Inferior parietal cortex (tissue), 1 donor: ENCODE measurements around the gene CCDC107.
"Not testable (repeated sequence)": the region's sequence is repeated elsewhere in the genome, so short reads cannot be mapped to it uniquely, and the experiment has no call there.

Experiments
- DNase-seq: peaks from one replicate; pipeline ENCODE4 v3.0.0-alpha.2; 2016; ENCODE audit errors: extremely low spot score

CCDC107 gene

DNA sequence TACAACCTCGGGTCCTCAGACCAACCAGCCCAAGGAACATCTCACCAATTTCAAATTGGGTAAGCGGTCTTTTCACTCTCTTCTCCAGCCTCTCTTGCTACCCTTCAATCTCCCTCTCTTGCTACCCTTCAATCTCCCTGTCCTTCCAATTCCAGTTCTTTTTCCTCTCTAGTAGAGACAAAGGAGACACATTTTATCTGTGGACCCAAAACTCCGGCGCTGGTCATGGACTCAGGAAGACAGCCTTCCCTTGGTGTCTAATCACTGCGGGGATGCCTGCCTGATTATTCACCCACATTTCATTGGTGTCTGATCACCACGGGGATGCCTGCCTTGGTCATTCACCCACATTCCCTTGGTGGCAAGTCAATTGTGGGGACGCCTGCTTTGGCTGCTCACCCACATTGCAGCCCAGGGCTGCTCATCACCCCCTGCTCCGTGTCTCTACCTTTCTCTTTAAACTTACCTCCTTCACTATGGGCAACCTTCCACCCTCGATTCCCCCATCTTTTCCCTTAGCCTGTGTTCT is 20.6 kb upstream of the CCDC107 start:
- DNase-seq: not testable (repeated sequence)

DNA sequence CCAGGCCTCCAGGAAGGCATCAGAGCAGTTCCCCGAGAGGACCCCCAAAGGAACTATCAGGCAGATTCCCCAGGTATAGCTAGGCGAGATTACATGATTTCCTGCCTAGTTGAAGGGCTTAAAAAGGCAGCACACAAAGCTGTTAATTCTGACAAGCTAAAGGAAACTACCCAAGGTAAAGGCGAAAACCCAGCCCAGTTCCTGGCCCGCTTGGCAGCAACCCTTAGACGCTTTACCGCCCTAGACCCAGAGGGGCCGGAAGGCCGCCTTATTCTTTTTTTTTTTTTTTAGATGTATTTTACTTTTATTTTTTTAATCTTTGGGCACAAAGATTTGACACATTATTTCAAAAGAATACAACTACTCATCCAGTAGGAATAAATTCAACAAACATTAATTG is 19.3 kb upstream of the CCDC107 start:
- DNase-seq: not testable (repeated sequence)

DNA sequence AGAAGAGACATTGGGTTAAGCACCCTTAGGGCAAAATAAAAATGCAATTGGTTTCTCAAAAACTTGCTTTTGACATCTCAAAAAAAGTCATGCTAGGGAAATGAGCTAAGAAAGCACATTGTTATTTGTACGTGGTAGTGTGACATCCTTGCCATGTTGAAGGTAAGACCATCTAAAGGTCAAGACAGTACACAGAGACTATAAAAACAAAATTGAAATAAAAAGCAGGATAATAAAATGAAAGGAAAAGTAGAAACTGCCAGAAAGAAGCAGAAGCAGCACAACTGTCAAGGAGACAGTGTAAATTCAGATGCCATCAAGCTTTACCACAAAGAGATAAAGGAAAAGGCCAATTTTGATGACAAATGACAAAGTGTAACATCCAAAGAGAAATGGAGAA is 18.9 kb upstream of the CCDC107 start:
- DNase-seq: not testable (repeated sequence)

DNA sequence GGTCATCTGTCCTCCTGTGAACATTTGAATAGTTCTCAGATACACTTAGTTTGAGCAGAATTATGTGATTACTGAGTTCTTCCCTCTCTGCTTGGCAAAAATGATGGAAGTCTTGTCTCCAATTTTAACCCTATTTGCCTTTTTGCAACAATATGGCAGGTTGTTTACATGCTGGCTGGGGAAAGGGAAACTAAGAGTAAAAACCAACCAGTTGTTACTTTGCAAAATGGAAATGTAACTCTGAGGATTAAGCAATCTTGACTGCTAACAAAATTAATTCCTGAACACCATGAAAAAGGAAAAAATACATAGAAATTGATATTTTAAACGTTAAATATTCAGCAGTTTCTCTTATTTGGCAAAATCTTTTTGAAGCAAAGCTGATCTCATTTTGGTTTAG is 18.5 kb upstream of the CCDC107 start:
- DNase-seq: no peak

DNA sequence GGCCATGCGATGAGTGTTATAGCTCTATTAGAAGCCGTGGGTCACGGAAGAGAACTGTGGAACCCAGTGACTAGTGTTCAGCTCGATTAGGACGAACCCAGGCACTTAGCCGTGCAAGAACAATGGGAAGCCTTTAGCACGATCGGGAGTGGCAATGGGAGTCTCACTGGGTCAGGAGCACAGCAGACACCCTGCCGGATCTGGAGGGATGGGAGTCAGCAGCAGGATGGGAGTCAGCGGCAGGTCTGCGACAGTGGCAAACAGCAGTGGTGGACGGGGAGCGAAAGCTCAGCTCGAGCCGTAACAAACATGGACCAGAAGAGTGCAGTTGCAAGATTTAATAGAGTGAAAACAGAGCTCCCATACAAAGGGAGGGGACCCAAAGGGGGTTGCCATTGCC is 17.7 kb upstream of the CCDC107 start:
- not testable (repeated sequence) for DNase-seq

DNA sequence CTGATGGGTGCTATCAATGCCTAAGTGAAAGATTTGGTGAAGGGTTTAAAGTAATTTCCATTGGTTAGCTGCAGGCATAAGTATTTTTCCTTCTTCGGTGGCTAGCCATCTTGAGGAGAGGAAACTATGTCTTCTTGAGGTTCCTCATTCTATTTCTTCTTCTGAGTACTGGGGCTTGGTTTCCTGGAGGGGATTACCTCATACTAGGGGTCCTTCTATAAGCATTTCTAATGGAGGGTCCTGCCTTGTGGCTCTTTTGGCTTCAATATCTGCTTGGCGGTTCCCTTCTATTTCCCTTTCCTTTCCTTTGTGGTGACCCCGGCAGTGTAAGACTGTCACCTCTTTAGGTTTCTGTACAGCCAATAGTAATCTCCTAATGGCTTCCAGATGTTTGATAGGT is 16.6 kb upstream of the CCDC107 start:
- DNase-seq: not testable (repeated sequence)

DNA sequence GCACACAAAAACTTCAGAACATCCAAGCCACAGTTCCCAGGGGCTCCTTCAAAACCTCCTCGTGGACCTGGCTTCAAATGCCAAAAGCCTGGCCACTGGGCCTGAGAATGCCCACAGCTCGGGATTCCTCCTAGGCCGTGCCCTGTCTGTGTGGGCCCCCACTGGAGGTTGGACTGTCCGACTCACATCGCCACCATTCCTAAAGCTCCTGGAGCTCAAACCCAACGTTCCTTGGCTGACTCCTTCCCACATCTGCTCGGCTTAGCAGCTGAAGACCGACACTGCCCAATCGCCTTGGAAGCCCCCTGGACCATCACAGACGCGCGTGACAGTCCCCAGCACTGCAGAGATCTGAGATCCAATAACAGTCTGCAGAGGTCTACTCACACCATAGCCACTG is 15.0 kb upstream of the CCDC107 start:
- DNase-seq: no peak

DNA sequence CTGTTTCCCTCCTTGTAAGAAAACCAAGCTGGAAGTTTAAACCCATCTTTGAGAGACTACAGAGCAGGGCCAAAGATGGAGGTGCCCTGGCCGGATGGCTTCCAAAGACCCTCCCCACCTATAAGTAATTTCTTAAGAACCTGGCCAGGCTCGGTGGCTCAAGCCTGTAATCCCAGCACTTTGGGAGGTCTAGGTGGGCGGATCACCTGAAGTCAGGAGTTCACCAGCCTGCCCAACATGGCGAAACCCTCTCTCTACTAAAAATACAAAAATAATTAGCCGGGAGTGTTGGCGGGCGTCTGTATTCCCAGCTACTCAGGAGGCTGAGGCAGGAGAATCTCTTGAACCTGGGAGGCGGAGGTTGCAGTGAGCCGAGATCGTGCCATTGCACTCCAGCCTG is 12.4 kb upstream of the CCDC107 start:
- DNase-seq: not testable (repeated sequence)

DNA sequence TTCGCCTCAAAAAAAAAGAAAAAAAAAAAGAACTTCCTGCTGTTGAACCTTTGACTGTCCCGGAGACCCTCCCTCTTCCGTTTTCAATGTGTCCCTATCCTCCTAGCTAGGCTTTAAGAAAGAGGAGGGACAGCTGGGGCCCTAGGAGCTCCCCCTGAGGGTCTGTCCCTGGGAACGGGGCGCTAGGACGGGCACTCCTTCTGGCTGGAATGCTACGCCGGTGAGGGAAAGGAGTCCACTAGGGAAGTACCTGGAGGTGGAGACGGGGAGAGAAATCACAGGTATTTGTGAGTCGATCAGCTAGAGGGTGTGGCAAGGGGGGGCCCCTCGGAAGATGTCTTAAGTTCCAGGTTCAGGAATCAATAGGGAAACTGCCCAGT is 11.9 kb upstream of the CCDC107 start:
- peak; percentile 22 for DNase-seq

DNA sequence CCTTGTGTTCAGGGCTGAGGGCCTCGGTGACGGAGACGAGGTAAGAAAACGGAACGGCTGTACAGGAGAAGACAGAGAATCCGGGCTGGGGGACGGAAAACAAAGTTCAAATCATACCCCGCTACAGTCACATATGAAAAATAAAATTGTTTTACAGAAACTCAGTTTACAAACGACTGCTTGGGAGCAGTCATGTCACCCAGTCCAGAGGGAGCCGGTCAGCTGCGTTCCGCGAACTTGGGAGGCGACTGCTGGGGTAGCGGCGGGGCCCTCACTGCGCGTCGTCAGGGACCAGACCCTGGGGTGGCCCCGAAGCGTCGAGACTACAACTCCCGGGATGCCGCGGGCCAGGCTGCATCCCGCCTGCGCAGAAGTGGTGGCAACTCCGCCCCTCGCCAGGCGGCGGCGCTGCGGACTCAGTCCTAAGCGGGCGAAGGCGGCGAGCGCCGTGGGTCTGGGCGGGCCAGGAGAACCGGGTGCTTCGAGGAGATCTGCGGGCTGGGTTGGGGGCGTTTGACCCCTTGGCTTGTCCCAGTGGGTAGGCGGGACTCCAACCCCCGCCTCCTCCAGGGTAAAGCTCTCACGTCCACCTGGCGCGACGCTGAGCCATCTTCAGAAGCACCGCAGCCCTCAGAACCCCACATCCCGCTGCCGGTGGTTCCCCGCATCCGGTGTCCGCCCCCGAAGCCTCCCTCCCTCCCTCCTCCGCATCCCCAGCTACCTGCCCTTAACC is 11.4 kb upstream of the CCDC107 start:
- DNase-seq: peak; percentile 94

DNA sequence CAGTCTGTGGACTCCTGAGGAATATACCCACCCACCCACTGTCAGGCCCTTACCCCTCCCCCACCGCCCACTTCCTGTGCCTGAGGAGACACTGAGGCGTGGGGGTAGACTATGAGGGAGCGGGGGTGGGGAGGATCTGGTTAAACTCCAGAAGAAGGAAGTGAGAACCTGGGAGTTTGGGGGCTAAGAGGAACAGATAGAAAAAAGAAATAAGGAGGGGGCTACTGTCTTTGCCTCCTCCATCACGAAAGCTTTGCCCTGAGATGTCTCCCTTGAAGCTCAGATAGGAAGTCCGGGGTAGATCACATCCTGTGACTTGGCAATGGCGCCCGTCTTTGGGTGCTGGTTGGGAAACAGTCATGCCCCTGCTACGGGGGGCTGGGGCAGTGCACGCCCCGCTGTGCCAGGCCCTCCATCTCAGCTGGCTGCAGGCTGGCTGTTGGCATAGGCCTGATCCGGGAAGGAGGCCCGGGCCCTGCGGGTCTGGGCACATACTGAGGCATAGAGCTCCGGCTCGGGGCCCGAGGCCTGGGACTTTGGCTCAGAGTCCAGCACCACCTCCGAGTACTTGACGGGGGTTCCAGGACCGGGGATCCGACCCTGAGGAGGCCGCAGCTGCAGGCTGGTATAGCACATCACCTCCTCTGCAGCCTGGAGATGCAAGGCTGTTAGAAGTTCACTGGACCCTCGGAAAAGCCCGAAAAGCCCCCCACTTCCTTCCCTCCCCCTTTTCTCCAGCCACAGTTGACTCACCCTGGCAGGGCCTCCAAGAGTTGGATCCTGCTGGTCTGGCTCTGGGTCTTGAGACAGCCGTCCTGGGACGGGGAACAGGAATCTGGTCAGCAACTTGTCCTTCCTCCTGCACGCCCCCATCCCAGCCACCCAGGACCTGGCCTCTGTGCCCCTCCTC is 8.4 kb upstream of the CCDC107 start:
- DNase-seq: no peak

DNA sequence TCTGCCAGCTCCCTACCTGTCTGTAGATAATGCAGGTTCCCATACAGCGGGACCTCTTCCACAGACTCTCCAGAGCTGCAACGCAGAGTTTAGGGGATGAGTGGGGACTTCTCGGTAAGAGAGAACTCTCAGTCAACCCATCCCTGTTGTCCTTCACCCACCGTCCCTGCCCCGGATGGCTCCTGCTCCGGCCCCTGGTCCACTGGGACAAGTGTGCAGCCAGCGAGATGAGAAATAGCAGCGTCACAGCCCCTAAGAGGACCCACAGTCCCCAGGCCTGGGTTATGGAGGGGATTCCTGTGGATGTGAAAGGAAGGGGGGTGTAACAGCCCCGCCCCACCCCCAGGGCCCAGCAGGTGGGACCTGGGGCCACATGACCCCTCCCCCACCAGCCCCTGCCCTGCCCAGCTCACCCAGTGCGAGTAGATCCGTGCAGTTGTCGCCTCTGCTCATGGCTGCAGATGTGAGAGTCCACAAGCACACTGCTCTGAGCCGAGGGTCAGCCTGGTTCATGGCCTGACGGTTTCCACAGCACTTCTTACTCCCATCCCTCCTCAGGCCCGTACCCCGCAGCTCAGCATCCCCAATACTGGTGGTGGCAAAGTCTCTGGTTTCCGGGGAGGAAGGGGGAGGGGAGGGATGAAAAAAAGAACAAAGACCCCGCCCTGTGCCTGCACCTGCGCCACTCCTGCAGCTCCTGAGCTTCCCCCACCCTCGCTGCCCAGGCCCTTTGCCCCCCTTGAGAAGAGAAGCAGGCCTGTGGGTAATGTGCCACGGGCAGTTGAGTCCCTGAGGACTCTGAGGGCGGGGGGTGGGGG is 7.5 kb upstream of the CCDC107 start, which contains the start of gene SIT1:
Gene SIT1 (minus strand): TSS at position 591 of the 818 bp plus-strand sequence. CDS start 78 bp downstream, at position 513.
- no peak for DNase-seq

DNA sequence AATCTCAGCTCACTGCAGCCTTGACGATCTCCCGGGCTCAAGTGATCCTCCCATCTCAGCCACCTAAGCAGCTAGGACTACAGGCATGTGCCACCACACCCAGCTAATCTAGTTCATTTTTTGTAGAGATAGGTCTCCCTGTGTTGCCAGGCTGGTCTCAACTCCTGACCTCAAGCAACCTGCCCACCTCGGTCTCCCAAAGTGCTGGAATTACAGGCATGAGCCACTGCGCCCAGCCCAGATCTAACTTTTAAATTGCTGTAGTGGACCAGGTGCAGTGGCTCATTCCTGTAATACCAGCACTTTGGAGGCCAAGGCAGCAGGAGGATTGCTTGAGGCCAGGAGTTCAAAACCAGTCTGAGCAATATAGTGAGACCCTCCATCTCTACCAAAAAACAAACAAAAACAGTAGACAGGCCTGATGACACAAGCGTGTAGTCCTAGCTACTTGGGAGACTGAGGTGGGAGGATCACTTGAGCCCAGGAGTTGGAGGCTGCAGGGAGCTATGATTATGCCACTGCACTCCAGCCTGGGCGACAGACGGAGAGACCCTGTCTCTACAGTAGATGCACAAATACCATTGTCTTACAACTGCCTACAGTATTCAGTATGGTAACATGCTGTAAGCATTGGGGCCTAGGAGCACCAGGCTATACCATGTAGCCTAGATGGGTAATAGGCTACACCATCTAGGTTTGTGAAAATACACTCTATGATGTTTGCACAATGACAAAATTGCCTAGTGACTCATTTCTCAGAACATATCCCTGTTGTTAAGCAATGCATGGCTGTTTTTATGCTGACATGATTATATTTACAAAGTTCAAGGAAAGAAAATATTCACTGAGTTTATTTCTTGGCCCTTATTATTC is 5.9 kb upstream of the CCDC107 start:
- DNase-seq: no peak

DNA sequence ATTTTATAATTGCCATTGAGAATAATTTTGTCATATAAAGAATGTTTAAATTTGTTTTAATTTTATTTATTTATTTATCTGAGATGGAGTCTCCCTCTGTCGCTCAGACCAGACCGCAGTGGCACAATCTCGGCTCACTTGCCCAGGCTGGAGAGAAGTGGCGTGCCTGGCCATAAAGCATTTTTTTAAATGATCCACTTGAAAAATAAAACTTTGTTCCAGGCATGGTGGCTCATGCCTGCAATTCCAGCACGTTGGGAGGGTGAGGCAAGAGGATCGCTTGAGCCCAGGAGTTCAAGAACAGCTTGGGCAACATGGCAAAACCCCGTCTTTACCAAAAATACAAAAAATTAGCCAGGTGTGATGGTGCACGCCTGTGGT is 5.3 kb upstream of the CCDC107 start:
- DNase-seq: no peak

DNA sequence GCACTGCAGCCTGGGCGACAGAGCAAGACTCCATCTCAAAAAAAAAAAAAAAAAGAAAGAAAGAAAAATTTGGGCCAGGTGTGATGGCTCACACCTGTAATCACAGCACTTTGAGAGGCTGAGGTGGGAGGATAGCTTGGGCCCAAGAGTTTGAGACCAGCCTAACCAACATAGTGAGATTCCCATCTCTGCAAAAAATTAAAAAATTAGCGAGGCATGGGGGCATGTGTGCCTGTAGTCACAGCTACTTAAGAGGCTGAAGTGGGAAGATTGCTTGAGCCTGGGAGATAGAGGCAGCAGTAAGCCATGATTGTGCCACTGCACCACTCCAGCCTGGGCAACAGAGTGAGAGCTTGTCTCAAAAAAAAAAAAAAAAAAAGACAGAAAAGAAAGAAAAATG is 4.5 kb upstream of the CCDC107 start:
- DNase-seq: no peak

DNA sequence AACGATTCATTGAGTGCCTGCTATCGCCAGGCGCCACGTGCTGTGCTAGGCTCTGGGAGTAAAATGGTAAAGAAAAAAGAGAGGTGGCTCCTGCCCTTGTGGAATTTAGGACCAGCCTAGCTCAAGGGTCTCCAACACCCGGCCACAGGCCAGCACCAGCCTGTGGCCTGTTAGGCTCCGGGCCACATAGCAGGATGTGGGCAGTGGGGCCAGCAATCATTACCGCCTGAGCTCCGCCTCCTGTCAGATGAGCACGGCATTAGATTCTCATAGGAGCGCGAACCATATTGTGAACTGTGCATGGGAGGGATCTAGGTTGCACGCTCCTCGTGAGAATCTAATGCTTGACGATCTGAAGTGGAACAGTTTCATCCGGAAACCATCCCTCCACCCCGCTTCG is 1.7 kb upstream of the CCDC107 start:
- no peak for DNase-seq

DNA sequence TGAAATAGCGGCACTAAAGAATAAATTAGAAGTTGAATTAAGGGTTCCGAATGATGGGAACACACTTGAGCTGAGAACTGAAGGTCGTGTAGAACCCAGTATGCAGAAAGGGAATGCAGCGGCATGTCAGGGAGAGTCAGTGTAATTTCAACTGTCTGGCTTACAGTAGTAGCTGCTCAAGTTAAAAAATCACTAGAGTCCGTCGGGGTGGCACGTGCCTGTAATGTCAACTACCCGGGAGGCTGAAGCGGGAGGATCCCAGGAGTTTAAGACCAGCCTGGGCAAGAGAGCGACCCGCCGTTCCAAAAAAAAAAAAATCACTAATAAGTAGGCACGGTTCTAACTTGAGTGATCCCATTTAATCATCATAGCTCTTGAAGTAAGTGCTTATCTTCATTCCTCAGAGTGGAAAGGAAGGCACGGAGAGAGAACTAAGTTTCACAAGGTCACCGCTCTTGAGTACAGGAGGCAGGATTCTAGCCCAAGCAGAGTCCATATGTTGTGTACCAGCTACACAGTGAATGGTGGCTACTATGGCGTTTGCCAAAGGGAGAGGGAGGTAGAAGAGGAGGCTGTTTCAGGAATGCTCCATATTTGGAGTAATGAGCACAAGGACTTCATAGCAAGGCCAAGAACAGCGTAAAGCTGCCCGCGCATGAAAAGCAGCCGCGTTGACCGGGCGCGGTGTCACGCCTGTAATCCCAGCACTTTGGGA is 1.1 kb upstream of the CCDC107 start:
- DNase-seq: peak; percentile 54

DNA sequence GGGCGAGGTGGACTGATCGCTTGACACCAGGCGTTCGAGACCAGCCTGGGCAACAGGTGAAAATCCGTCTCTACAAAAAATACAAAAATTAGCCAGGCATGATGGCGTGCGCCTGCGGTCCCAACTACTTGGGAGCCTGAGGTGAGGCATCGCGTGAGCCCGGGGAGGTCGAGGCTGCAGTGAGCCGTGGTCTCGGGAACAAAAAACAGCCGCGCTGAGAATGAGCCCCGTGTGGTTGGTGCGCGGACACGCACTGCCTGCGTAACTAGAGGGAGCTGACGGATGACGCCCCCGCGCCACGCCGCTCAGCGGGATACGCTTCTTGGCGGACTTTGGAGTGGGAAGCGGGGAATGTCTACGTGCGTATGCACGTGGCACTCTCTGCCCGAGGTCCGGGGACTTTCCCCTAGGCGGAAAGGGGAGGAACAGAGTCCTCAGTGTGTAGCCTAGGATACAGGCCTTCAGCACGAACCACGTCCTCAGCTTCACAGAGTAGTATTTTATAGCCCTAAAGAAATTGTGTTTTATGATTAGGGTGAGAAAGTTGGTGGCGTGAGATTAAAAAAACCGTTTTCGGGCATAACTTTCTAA is 451 bp upstream of the CCDC107 start, which contains the start of gene RMRP:
Gene RMRP (minus strand): TSS at position 474 of the 591 bp plus-strand sequence.
- peak; percentile 97 for DNase-seq

DNA sequence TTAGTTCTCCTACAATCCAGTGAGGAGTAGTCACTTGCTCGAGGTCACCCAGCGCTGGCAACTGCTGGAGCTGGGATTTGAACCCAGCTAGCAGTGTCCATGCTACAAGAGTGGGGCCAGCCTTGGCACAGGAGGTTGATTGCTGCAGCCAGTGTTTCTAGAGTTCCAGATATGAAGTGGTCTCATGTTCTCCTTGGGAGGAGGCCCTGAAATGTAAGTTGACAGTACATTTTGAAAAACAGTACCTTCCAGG is 802 bp downstream of the CCDC107 start:
- DNase-seq: peak; percentile 29

DNA sequence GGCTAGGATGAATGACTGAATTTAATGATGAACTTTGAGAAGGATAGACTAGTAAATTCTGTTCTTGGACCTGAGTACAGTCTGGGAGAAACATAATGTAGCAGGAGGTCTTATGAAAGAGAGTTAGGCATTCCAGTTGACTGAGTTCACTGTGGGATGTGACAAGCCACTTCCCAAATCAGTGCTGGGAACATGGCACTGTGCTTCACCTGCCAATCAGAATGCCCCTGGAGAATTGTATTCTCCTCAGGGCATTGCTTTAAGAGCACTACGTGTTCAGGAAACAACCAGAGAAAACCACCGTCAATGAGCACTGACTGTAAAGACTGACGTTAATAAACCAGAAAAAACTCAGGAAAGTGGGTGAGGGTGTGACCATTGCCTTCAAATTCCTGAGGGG is 1.2 kb downstream of the CCDC107 start:
- DNase-seq: no peak
